HepG2 (cell line): ENCODE results near the gene TRMU. TPM values are rescaled to one million over a fixed set of nuclear protein-coding genes. Genes with fewer than 3 reads are reported as not detected.

Source experiments
- ATM ChIP-seq: fragments of 450-650 bp; IDR thresholded peaks from 2 replicates; pipeline ENCODE4 v1.7.1; 2017; ENCODE audit warnings: mild to moderate bottlenecking, borderline replicate concordance
- DNMT1 ChIP-seq: sonication (generic); formaldehyde crosslinking; IDR thresholded peaks from 2 replicates; pipeline ENCODE4 v1.5.1; 2020; ENCODE audit warnings: mild to moderate bottlenecking, missing genetic modification reagents
- EZH2 ChIP-seq: conservative IDR thresholded peaks from 2 replicates; pipeline ENCODE4 v1.6.1; 2012; ENCODE audit warnings: mild to moderate bottlenecking, low read depth, low read length, moderate library complexity
- GABPB1 ChIP-seq: IDR thresholded peaks from 2 replicates; pipeline ENCODE4 v1.6.1; 2016; ENCODE audit warnings: mild to moderate bottlenecking, missing genetic modification reagents, moderate library complexity, missing compliant biosample characterization
- HDAC6 ChIP-seq: fragments of 200-600 bp; sonication (generic); IDR thresholded peaks from 2 replicates; pipeline ENCODE4 v1.7.0; 2017; ENCODE audit warnings: mild to moderate bottlenecking, antibody characterized with exemption, low read length, low read depth
- IRX3 ChIP-seq: sonication (generic); formaldehyde crosslinking; IDR thresholded peaks from 2 replicates; pipeline ENCODE4 v1.8.1; 2023; ENCODE audit warnings: mild to moderate bottlenecking, low read depth, missing genetic modification reagents, borderline replicate concordance
- JUNB ChIP-seq: sonication (generic); formaldehyde crosslinking; IDR thresholded peaks from 2 replicates; pipeline ENCODE4 v1.8.0; 2022; ENCODE audit warnings: missing genetic modification reagents, mild to moderate bottlenecking, borderline replicate concordance
- PTBP1 ChIP-seq: fragments of 200-400 bp; formaldehyde crosslinking; IDR thresholded peaks from 2 replicates; pipeline ENCODE4 v1.6.1; 2018; ENCODE audit warnings: low read length, low read depth; ENCODE audit not compliant: poor library complexity, severe bottlenecking
- RARA ChIP-seq: IDR thresholded peaks from 2 replicates; pipeline ENCODE4 v1.6.1; 2016; ENCODE audit warnings: missing genetic modification reagents, missing compliant biosample characterization
- SOX13 ChIP-seq, 3 experiments: fragments of 450-650 bp in 1 of 3; sonication (generic) in 1 of 3; formaldehyde crosslinking in 1 of 3; IDR thresholded peaks in 2 of 3; conservative IDR thresholded peaks in 1 of 3; 2 replicates each; pipeline versions ENCODE4 v1.5.0 to v1.6.1; 2016 to 2020; ENCODE audit warnings: antibody characterized with exemption in 1 of 3, mild to moderate bottlenecking in 1 of 3, missing compliant biosample characterization in 1 of 3, missing genetic modification reagents in 1 of 3, moderate library complexity in 1 of 3
- SOX6 ChIP-seq, 2 experiments: fragments of 450-650 bp in 1 of 2; sonication (generic) in 1 of 2; formaldehyde crosslinking in 1 of 2; IDR thresholded peaks; 2 replicates each; pipeline versions ENCODE4 v1.4.0 to v1.6.1; 2017 to 2020; ENCODE audit warnings: antibody characterized with exemption in 1 of 2, mild to moderate bottlenecking in 1 of 2, missing genetic modification reagents in 1 of 2
- SRSF9 ChIP-seq: fragments of 200-400 bp; formaldehyde crosslinking; IDR thresholded peaks from 2 replicates; pipeline ENCODE4 v1.6.1; 2018; ENCODE audit warnings: borderline replicate concordance, mild to moderate bottlenecking, low read depth, low read length; ENCODE audit not compliant: insufficient read depth, poor library complexity, severe bottlenecking
- TAF1 ChIP-seq: sonication (generic); formaldehyde crosslinking; IDR thresholded peaks from 2 replicates; pipeline ENCODE4 v1.4.0; 2020; ENCODE audit warnings: missing genetic modification reagents
- TCF7L2 ChIP-seq: IDR thresholded peaks from 2 replicates; pipeline ENCODE4 v1.6.1; 2011; ENCODE audit warnings: mild to moderate bottlenecking, low read depth, low read length, moderate library complexity
- TEAD2 ChIP-seq: sonication (generic); formaldehyde crosslinking; IDR thresholded peaks from 2 replicates; pipeline ENCODE4 v1.9.0; 2021; ENCODE audit warnings: missing genetic modification reagents
- TEAD3 ChIP-seq: optimal IDR thresholded peaks from 2 replicates; pipeline ENCODE3; 2016; ENCODE audit warnings: borderline replicate concordance
- ZFY ChIP-seq: sonication (generic); formaldehyde crosslinking; IDR thresholded peaks from 2 replicates; pipeline ENCODE4 v1.4.0; 2020; ENCODE audit warnings: missing genetic modification reagents
- ZNF530 ChIP-seq: sonication (generic); formaldehyde crosslinking; IDR thresholded peaks from 2 replicates; pipeline ENCODE4 v1.5.0; 2020; ENCODE audit warnings: low read depth, mild to moderate bottlenecking, missing genetic modification reagents
- ZNF558 ChIP-seq: sonication (generic); formaldehyde crosslinking; IDR thresholded peaks from 2 replicates; pipeline ENCODE4 v1.9.0; 2022; ENCODE audit warnings: mild to moderate bottlenecking, missing genetic modification reagents, borderline replicate concordance
- ZNF570 ChIP-seq: sonication (generic); formaldehyde crosslinking; IDR thresholded peaks from 2 replicates; pipeline ENCODE4 v1.4.0; 2020; ENCODE audit warnings: mild to moderate bottlenecking, missing genetic modification reagents, borderline replicate concordance
- ZNF746 ChIP-seq: sonication (generic); formaldehyde crosslinking; IDR thresholded peaks from 2 replicates; pipeline ENCODE4 v1.8.0; 2022; ENCODE audit warnings: mild to moderate bottlenecking, missing genetic modification reagents
- polyA plus RNA-seq, 8 experiments: library from polyadenylated mRNA; depleted of rRNA in 3 of 8; stranded (reverse) in 7 of 8; unstranded in 1 of 8; fragments of >200 nt; fragmentation: Illumina TruSeq in 4 of 8; extraction: Trizol in 4 of 8; gene quantifications; 2 replicates each; pipeline versions ENCODE4 v1.2.1 to v1.2.3, GENCODE V29; 2011 to 2016; ENCODE audit warnings: low read depth in 4 of 8, missing spikeins in 1 of 8, mixed read lengths in 1 of 8; ENCODE audit not compliant: insufficient read depth in 1 of 8
- total RNA-seq, 5 experiments: library from RNA; depleted of rRNA; stranded (reverse); fragments of >200 nt; fragmentation: Illumina TruSeq; extraction: Trizol; gene quantifications; 2 replicates each; pipeline ENCODE4 v1.2.3, GENCODE V29; 2016; ENCODE audit warnings: low read depth in 1 of 5
- TF ChIP-seq, protein P1 (sequence below): sonication (generic); formaldehyde crosslinking; IDR thresholded peaks from 2 replicates; pipeline ENCODE4 v1.9.0; 2022; ENCODE audit warnings: missing genetic modification reagents, mild to moderate bottlenecking, borderline replicate concordance
- TF ChIP-seq, protein P2 (sequence below): sonication (generic); formaldehyde crosslinking; IDR thresholded peaks from 2 replicates; pipeline ENCODE4 v1.8.0; 2022; ENCODE audit warnings: missing genetic modification reagents, mild to moderate bottlenecking, inconsistent platforms, borderline replicate concordance
- TF ChIP-seq, protein P3 (sequence below): sonication (generic); formaldehyde crosslinking; IDR thresholded peaks from 2 replicates; pipeline ENCODE4 v1.5.1; 2020; ENCODE audit warnings: missing genetic modification reagents, mild to moderate bottlenecking, borderline replicate concordance

Gene TRMU
- total and polyA plus RNA-seq, 2 of the 13 experiments (the other 11 are each of a cell fraction or from before 2014, with no cell fraction given), result 31.0 to 50.2 TPM

DNA sequence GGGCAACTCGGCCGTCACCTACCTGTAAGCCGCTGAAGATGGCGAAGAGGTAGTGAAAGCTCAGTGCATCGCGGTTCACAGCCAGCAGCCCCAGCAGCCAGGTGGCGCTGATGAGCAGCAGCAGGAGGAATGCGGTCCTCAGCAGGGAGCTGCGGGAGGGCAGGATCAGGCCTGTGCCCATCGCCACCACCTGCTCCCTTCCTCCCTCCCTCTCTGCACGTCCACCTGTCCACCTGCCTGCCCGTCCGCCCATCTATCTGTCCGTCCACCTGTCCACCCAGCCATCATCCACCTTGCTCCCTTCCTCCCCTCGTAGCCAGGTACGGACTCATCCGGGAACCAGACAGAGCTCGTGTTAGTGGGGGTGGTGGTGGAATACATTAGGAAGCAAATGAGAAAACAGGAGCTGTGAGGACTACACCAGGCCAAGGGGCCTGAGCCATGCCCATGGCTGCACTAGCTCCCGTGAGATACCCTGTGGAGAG lies 32.2 kb downstream of the TRMU start (continued):
- TF ChIP-seq, protein P1, sequence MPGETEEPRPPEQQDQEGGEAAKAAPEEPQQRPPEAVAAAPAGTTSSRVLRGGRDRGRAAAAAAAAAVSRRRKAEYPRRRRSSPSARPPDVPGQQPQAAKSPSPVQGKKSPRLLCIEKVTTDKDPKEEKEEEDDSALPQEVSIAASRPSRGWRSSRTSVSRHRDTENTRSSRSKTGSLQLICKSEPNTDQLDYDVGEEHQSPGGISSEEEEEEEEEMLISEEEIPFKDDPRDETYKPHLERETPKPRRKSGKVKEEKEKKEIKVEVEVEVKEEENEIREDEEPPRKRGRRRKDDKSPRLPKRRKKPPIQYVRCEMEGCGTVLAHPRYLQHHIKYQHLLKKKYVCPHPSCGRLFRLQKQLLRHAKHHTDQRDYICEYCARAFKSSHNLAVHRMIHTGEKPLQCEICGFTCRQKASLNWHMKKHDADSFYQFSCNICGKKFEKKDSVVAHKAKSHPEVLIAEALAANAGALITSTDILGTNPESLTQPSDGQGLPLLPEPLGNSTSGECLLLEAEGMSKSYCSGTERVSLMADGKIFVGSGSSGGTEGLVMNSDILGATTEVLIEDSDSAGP (CRISPR knock-in tag), result peak; percentile 79
- TF ChIP-seq TAF1 (no peak), HDAC6 (no peak), TCF7L2 (no peak), SOX13 (IDR thresholded peaks at IDR 0.05) (no peak), SOX13 (CRISPR knock-in tag; conservative IDR thresholded peaks at IDR 0.05 in 1 of 2, IDR thresholded peaks at IDR 0.05 in 1 of 2) (peak in 1 of 2 experiments; percentile 18; a peak in 1 of 4 replicates), ATM (no peak), IRX3 (CRISPR knock-in tag) (no peak), ZNF558 (CRISPR knock-in tag) (no peak), RARA (CRISPR knock-in tag) (0 out of 2 replicates have a peak, but pooled peaks have one; percentile 4), ZNF530 (CRISPR knock-in tag) (no peak), SRSF9 (no peak), ZFY (no peak; the same call in 1 of the 2 replicates), TEAD3 (CRISPR knock-in tag) (peak; percentile 84), SOX6 (IDR thresholded peaks at IDR 0.05) (no peak), SOX6 (CRISPR knock-in tag; IDR thresholded peaks at IDR 0.05) (0 out of 2 replicates have a peak, but pooled peaks have one; percentile 35), TEAD2 (CRISPR knock-in tag) (no peak), ZNF746 (CRISPR knock-in tag) (0 out of 2 replicates have a peak, but pooled peaks have one; percentile 47), ZNF570 (CRISPR knock-in tag) (no peak), PTBP1 (no peak), EZH2 (no peak), GABPB1 (CRISPR knock-in tag) (peak; percentile 64), JUNB (CRISPR knock-in tag) (no peak), DNMT1 (peak; percentile 88)
- TF ChIP-seq, protein P2, sequence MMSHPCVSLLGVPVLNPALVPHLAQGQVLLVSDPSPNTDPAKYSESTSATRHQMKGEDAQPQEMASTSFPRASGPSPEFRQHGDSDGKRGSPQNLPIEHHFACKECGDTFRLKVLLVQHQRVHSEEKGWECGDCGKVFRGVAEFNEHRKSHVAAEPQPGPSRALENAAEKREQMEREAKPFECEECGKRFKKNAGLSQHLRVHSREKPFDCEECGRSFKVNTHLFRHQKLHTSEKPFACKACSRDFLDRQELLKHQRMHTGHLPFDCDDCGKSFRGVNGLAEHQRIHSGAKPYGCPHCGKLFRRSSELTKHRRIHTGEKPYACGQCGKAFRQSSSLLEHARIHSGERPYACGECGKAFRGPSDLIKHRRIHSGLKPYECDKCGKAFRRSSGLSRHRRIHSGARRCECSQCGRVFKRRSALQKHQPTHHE (CRISPR knock-in tag), result no peak
- TF ChIP-seq, protein P3, sequence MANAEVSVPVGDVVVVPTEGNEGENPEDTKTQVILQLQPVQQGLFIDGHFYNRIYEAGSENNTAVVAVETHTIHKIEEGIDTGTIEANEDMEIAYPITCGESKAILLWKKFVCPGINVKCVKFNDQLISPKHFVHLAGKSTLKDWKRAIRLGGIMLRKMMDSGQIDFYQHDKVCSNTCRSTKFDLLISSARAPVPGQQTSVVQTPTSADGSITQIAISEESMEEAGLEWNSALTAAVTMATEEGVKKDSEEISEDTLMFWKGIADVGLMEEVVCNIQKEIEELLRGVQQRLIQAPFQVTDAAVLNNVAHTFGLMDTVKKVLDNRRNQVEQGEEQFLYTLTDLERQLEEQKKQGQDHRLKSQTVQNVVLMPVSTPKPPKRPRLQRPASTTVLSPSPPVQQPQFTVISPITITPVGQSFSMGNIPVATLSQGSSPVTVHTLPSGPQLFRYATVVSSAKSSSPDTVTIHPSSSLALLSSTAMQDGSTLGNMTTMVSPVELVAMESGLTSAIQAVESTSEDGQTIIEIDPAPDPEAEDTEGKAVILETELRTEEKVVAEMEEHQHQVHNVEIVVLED (CRISPR knock-in tag), result no peak
